Endothelial cell of umbilical vein (primary cell): Measurements from ENCODE around the gene GCNA. TPM values are rescaled to one million over a fixed set of nuclear protein-coding genes. Genes with fewer than 3 reads are reported as not detected.

ENCODE experiments used
- BruUV-seq: library from RNA; stranded (reverse); fragments of 400-500 nt; replicated peaks from 2 replicates; lab custom pipeline; 2021; lab: Mats Ljungman, UMichigan
- CTCF ChIA-PET: fragments of 300-600, 350-600 bp; sonication (Branson Sonifier 250); formaldehyde crosslinking; loops from one replicate; lab custom pipeline; 2021; ENCODE audit warnings: antibody characterized with exemption, inconsistent platforms; lab: Charles Lee
- POLR2A ChIA-PET: fragments of 300-600, 350-600 bp; sonication (Branson Sonifier 250); formaldehyde crosslinking; loops from one replicate; lab custom pipeline; 2021; ENCODE audit warnings: antibody characterized with exemption, inconsistent platforms; lab: Charles Lee
- DNase-seq: peaks from one replicate; pipeline ENCODE4 v3.0.0-alpha.2; 2011; ENCODE audit warnings: low read depth, low spot score
- FAIRE-seq: peaks from 2 replicates; lab custom pipeline; 2011; peaks lifted over from hg19 to GRCh38; lab: Jason Lieb, UNC
- H2AFZ ChIP-seq: 2 replicates; pipeline ENCODE4 v1.6.0; 2012; ENCODE audit warnings: low read depth, low read length, control low read depth, inconsistent platforms
- H3K27ac ChIP-seq: 2 replicates; pipeline ENCODE4 v1.5.1; 2011; ENCODE audit warnings: low read depth, mild to moderate bottlenecking, control low read depth, low read length, moderate library complexity; ENCODE audit not compliant: insufficient read depth
- H3K27me3 ChIP-seq, 2 experiments: 2 replicates each; pipeline versions ENCODE4 v1.6.0 to v1.6.1; 2011; ENCODE audit warnings: low read length in 2 of 2, mixed read lengths in 1 of 2; ENCODE audit not compliant: control insufficient read depth in 2 of 2, insufficient read depth in 2 of 2
- H3K36me3 ChIP-seq, 2 experiments: 2 replicates in 1 of 2; 3 replicates in 1 of 2; pipeline ENCODE4 v1.5.1; 2011; ENCODE audit warnings: low read length in 2 of 2, mild to moderate bottlenecking in 1 of 2, moderate library complexity in 1 of 2; ENCODE audit not compliant: control insufficient read depth in 2 of 2, insufficient read depth in 2 of 2; ENCODE audit errors: extremely low read depth in 1 of 2
- H3K4me1 ChIP-seq: 3 replicates; pipeline ENCODE4 v1.5.1; 2011; ENCODE audit warnings: mild to moderate bottlenecking, low read length; ENCODE audit not compliant: control insufficient read depth, insufficient read depth; ENCODE audit errors: extremely low read depth
- H3K4me2 ChIP-seq: 2 replicates; pipeline ENCODE4 v1.6.1; 2011; ENCODE audit warnings: low read length, control low read depth, mixed read lengths; ENCODE audit not compliant: insufficient read depth
- H3K4me3 ChIP-seq, 3 experiments: fragments of 200-600 bp in 1 of 3; sonication (generic), shearing (Covaris generic) in 1 of 3; replicated peaks in 1 of 3; 2 replicates each; pipeline ENCODE4 v1.5.1; 2011 to 2016; ENCODE audit warnings: control low read depth in 3 of 3, low read length in 3 of 3, mild to moderate bottlenecking in 2 of 3, inconsistent platforms in 1 of 3, low read depth in 1 of 3, moderate library complexity in 1 of 3; ENCODE audit not compliant: insufficient read depth in 1 of 3
- H3K79me2 ChIP-seq: 2 replicates; pipeline ENCODE4 v1.6.0; 2012; ENCODE audit warnings: low read length, inconsistent platforms; ENCODE audit not compliant: control insufficient read depth, insufficient read depth
- H3K9ac ChIP-seq: replicated peaks from 2 replicates; pipeline ENCODE3; 2011; ENCODE audit warnings: low read length, control low read depth; ENCODE audit not compliant: insufficient read depth; ENCODE audit errors: extremely low read depth
- H3K9me1 ChIP-seq: replicated peaks from 3 replicates; pipeline ENCODE4 v1.6.0; 2011; ENCODE audit warnings: mild to moderate bottlenecking, low read length; ENCODE audit not compliant: control insufficient read depth, insufficient read depth; ENCODE audit errors: extremely low read depth
- H3K9me3 ChIP-seq: replicated peaks from 2 replicates; pipeline ENCODE4 v1.5.1; 2012; ENCODE audit warnings: low read length, inconsistent platforms; ENCODE audit not compliant: control insufficient read depth, insufficient read depth
- H4K20me1 ChIP-seq: replicated peaks from 2 replicates; pipeline ENCODE3; 2011; ENCODE audit warnings: mild to moderate bottlenecking, low read length; ENCODE audit not compliant: control insufficient read depth, insufficient read depth; ENCODE audit errors: extremely low read depth
- EZH2 ChIP-seq: IDR thresholded peaks from 2 replicates; pipeline ENCODE4 v1.6.1; 2012; ENCODE audit warnings: borderline replicate concordance, low read depth, mild to moderate bottlenecking, moderate library complexity, low read length, inconsistent platforms; ENCODE audit not compliant: severe bottlenecking
- FOS ChIP-seq: IDR thresholded peaks from 2 replicates; pipeline ENCODE4 v1.6.1; 2011; ENCODE audit warnings: mild to moderate bottlenecking, low read length, moderate library complexity, borderline replicate concordance; ENCODE audit not compliant: insufficient read depth
- MAX ChIP-seq: IDR thresholded peaks from 2 replicates; pipeline ENCODE4 v1.6.1; 2011; ENCODE audit not compliant: insufficient read depth, insufficient read length
- MYC ChIP-seq: IDR thresholded peaks from one replicate; pipeline ENCODE4 v1.6.1; 2011; ENCODE audit warnings: mild to moderate bottlenecking, low read depth, low read length
- POLR2A ChIP-seq: IDR thresholded peaks from 2 replicates; pipeline ENCODE4 v1.6.1; 2012; ENCODE audit warnings: low read depth, mild to moderate bottlenecking, control low read depth, low read length
- POLR2AphosphoS5 ChIP-seq: IDR thresholded peaks from 2 replicates; pipeline ENCODE4 v1.6.1; 2012; ENCODE audit warnings: low read depth, mild to moderate bottlenecking, control low read depth, low read length, moderate library complexity; ENCODE audit not compliant: insufficient read depth
- dilution Hi-C: fragments of 300-500 bp; cut with MboI; formaldehyde crosslinking; loops from one replicate; pipeline ENCODE4 v1.15.0; 2019; ENCODE audit warnings: low sequenced_read_pairs; ENCODE audit not compliant: extremely low pct_ligation_motif_present
- intact Hi-C: fragments of 100-400 bp; cut with micrococcal nuclease; formaldehyde crosslinking; loops from one replicate; pipeline ENCODE4 v1.10.0; 2022
- polyA plus RNA-seq, 4 experiments: library from polyadenylated mRNA; depleted of rRNA in 3 of 4; stranded (reverse) in 3 of 4; unstranded in 1 of 4; fragments of >200 nt; gene quantifications; 2 replicates each; pipeline versions ENCODE4 v1.2.1 to v1.2.3, GENCODE V29; 2011 to 2012; ENCODE audit warnings: missing spikeins in 1 of 4
- total RNA-seq: library from RNA; stranded (reverse); gene quantifications from 2 replicates; pipeline ENCODE4 v1.2.3, GENCODE V29; 2021
- TF ChIP-seq, protein P1 (sequence below), 2 donors: IDR thresholded peaks; 1 replicate in 1 of 2; 2 replicates in 1 of 2; pipeline ENCODE4 v1.5.1; 2011; ENCODE audit warnings: low read length in 2 of 2, mild to moderate bottlenecking in 2 of 2, moderate library complexity in 2 of 2, control low read depth in 1 of 2, inconsistent platforms in 1 of 2, low read depth in 1 of 2; ENCODE audit not compliant: insufficient read depth in 1 of 2; ENCODE audit errors: extremely low read depth in 1 of 2

The GCNA gene
- total and polyA plus RNA-seq, 2 donors (not counting 3 experiments of a cell fraction or from before 2014, with no cell fraction given), result 1.0 to 4.0 TPM

DNA sequence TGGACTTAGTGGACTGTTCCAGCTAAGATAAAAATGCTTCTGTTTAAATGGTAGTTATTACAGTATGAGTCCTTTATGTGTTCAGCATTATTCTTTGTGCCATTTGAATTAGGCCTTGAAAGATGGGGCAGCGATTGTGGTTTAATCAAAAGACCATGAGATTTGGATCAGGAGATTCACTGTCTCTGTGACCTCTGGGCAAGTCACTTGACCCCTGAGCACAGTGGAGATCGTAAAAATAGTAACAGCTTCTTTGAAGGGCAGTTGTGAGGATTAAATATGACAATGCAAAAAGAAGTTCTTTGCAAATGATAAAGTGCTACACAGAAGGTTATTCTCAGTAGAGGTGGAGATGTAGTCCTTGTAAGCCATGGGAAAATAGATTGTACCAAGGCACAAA lies 29.3 kb downstream of the GCNA start:
- CTCF ChIA-PET, result no interaction called here
- Histone ChIP-seq H3K27me3 (no peaks in the 10 kb centered on the region), H3K4me3 (no peak overlapping the region), H4K20me1 (no peaks in the 10 kb centered on the region), H3K36me3 (peaks cover 0 to 21% of the 10 kb centered on the region in 2 experiments), H3K9me3 (no peaks in the 10 kb centered on the region), H3K79me2 (no peaks in the 10 kb centered on the region), H3K27ac (no peak overlapping the region), H3K4me1 (peaks cover 29% of the 10 kb centered on the region), H2AFZ (no peak overlapping the region), H3K9ac (no peak overlapping the region), H3K4me2 (no peak overlapping the region), H3K9me1 (no peaks in the 10 kb centered on the region)
- TF ChIP-seq EZH2, result no peak
- no peak for TF ChIP-seq POLR2A
- no peak for TF ChIP-seq FOS
- TF ChIP-seq, protein P1, sequence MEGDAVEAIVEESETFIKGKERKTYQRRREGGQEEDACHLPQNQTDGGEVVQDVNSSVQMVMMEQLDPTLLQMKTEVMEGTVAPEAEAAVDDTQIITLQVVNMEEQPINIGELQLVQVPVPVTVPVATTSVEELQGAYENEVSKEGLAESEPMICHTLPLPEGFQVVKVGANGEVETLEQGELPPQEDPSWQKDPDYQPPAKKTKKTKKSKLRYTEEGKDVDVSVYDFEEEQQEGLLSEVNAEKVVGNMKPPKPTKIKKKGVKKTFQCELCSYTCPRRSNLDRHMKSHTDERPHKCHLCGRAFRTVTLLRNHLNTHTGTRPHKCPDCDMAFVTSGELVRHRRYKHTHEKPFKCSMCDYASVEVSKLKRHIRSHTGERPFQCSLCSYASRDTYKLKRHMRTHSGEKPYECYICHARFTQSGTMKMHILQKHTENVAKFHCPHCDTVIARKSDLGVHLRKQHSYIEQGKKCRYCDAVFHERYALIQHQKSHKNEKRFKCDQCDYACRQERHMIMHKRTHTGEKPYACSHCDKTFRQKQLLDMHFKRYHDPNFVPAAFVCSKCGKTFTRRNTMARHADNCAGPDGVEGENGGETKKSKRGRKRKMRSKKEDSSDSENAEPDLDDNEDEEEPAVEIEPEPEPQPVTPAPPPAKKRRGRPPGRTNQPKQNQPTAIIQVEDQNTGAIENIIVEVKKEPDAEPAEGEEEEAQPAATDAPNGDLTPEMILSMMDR (IDR thresholded peaks at IDR 0.05; ENCODE audit: extremely low read depth in 1 of 2, insufficient read depth in 1 of 2, low read depth in 1 of 2, low read length in 2 of 2), result no peak
- no peak for TF ChIP-seq MAX
- no peak for TF ChIP-seq MYC
- no peak for TF ChIP-seq POLR2AphosphoS5
- dilution Hi-C loops, result no loop called here
- intact Hi-C loops, result loop anchor here (5.0 kb wide), 1 partner anchor 35 kb away; no protein-coding TSS in a partner anchor
- FAIRE-seq (no peak), DNase-seq (no peak)
- BruUV-seq, result no TSS peak
- POLR2A ChIA-PET, result no interaction called here
